ENCODE measurements around the gene BRCC3.

GRCh38 chrX:155127465-155127864 lies 56.2 kb downstream of the BRCC3 start:
- TF ChIP-seq, protein P1, sequence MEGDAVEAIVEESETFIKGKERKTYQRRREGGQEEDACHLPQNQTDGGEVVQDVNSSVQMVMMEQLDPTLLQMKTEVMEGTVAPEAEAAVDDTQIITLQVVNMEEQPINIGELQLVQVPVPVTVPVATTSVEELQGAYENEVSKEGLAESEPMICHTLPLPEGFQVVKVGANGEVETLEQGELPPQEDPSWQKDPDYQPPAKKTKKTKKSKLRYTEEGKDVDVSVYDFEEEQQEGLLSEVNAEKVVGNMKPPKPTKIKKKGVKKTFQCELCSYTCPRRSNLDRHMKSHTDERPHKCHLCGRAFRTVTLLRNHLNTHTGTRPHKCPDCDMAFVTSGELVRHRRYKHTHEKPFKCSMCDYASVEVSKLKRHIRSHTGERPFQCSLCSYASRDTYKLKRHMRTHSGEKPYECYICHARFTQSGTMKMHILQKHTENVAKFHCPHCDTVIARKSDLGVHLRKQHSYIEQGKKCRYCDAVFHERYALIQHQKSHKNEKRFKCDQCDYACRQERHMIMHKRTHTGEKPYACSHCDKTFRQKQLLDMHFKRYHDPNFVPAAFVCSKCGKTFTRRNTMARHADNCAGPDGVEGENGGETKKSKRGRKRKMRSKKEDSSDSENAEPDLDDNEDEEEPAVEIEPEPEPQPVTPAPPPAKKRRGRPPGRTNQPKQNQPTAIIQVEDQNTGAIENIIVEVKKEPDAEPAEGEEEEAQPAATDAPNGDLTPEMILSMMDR (IDR thresholded peaks at IDR 0.05): no peak
- TF ChIP-seq POLR2A (IDR thresholded peaks at IDR 0.05) (no peak), EP300 (IDR thresholded peaks at IDR 0.05) (no peak), POLR2AphosphoS5 (IDR thresholded peaks at IDR 0.05) (no peak)

All from suprapubic skin (tissue), 4 donors.